OCI-LY3 (cell line): ENCODE measurements around the gene TRIM46.
A peak's percentile ranks its signal among the peaks of the same experiment; 100 is the strongest.

Source experiments
- H2AFZ ChIP-seq: fragments of 200-600, 300-600 bp; shearing (Covaris generic); 2 replicates; pipeline ENCODE4 v1.6.0; 2014; ENCODE audit warnings: antibody characterized with exemption, low read depth, low read length
- H3K27ac ChIP-seq: fragments of 200-600, 300-600 bp; sonication (generic); 2 replicates; pipeline ENCODE4 v1.5.1; 2014; ENCODE audit warnings: mild to moderate bottlenecking, low read length, moderate library complexity, mixed read lengths
- H3K27me3 ChIP-seq: fragments of 200-600, 300-600 bp; sonication (generic); 2 replicates; pipeline ENCODE4 v1.6.1; 2014; ENCODE audit warnings: low read depth, low read length, mixed read lengths
- H3K36me3 ChIP-seq: fragments of 200-600, 300-600 bp; sonication (generic); replicated peaks from 2 replicates; pipeline ENCODE3; 2014; ENCODE audit warnings: low read depth, low read length, mixed read lengths
- H3K4me1 ChIP-seq: fragments of 300-600, 200-600 bp; sonication (generic); 2 replicates; pipeline ENCODE4 v1.6.1; 2014; ENCODE audit warnings: low read length, mixed read lengths
- H3K4me2 ChIP-seq: fragments of 200-600, 300-600 bp; sonication (generic); 2 replicates; pipeline ENCODE4 v1.6.1; 2014; ENCODE audit warnings: low read length, mixed read lengths
- H3K4me3 ChIP-seq: fragments of 300-600, 200-600 bp; sonication (generic); 2 replicates; pipeline ENCODE4 v1.5.1; 2014; ENCODE audit warnings: antibody characterized with exemption, mild to moderate bottlenecking, low read length, moderate library complexity
- H3K79me2 ChIP-seq: fragments of 300-600, 200-600 bp; shearing (Covaris generic); 2 replicates; pipeline ENCODE4 v1.6.1; 2014; ENCODE audit warnings: mild to moderate bottlenecking, low read length, mixed read lengths
- H3K9ac ChIP-seq: fragments of 300-600, 200-600 bp; shearing (Covaris generic); 2 replicates; pipeline ENCODE4 v1.6.0; 2014; ENCODE audit warnings: mild to moderate bottlenecking, low read length, moderate library complexity
- H3K9me3 ChIP-seq: fragments of 200-600, 300-600 bp; shearing (Covaris generic); 2 replicates; pipeline ENCODE4 v1.6.1; 2014; ENCODE audit warnings: low read length, mixed read lengths; ENCODE audit not compliant: insufficient read depth
- H4K20me1 ChIP-seq: fragments of 200-600, 300-600 bp; sonication (generic); 2 replicates; pipeline ENCODE4 v1.6.1; 2016; ENCODE audit warnings: low read length, mixed read lengths; ENCODE audit not compliant: insufficient read depth
- CTCF ChIP-seq: fragments of 200-600, 300-600 bp; sonication (generic); IDR thresholded peaks from 2 replicates; pipeline ENCODE4 v1.5.1; 2014; ENCODE audit warnings: antibody characterized with exemption, low read length, low read depth
- EZH2phosphoT487 ChIP-seq: fragments of 200-600 bp; shearing (Covaris generic); IDR thresholded peaks from 2 replicates; pipeline ENCODE4 v1.6.1; 2018; ENCODE audit warnings: antibody characterized with exemption, mixed run types, low read depth

TRIM46 gene

DNA sequence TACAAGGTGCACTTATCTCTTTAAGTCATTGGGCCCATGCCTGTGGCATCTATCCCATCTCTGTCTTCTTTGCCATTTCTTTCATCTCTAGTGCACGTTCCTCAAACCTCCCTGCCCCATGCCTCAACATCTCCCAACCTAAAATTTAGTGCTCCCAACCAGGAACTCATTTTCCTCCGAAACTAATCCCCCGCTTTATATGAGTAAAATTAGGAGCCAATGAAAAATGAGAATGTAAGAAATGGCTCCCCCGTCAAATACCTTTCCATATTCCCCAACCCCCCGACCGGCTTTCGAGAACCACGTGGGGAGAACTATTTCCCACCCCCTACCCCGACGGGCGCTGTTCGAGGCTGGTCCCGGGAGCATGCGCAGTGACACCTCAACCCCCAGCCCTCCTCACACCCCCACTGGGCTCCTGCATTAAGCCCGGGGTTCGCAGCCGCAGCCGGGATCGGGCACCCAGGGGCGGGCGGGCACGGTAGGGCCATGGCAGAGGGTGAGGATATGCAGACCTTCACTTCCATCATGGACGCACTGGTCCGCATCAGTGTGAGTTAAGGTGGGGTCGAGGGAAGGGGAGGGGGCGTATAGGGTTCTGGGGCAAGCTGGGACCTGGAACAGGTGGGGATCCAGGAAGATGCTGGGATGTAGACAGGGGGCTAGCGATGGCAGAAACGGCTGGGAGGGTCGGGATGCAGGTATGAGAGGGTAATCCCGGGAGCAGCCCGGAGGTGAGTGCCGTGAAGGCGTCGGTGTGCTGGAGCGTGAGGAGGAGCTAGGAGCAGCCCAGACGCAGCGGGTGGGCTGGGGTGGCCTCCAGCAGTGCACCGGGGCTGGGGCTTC, at the start of gene TRIM46:
Gene TRIM46 (plus strand): TSS at position 372 of the 846 bp plus-strand sequence. CDS start 118 bp downstream, at position 490.
- H2AFZ ChIP-seq: peak within 1 kb of the TSS; percentile 82

GRCh38 chr1:155124503-155125463, 48.9 kb upstream of the TRIM46 start:
- no peak overlapping the region for H3K9ac ChIP-seq
- H3K27ac ChIP-seq: no peak overlapping the region
- no peaks in the 10 kb centered on the region for H3K36me3 ChIP-seq
- H4K20me1 ChIP-seq: no peaks in the 10 kb centered on the region
- TF ChIP-seq EZH2phosphoT487: no peak
- no peak for TF ChIP-seq CTCF
- H3K4me2 ChIP-seq: no peak overlapping the region
- no peak overlapping the region for H3K4me3 ChIP-seq
- H3K27me3 ChIP-seq: peaks cover 51% of the 10 kb centered on the region
- no peak overlapping the region for H2AFZ ChIP-seq
- no peaks in the 10 kb centered on the region for H3K9me3 ChIP-seq
- H3K79me2 ChIP-seq: no peaks in the 10 kb centered on the region
- peaks cover 9% of the 10 kb centered on the region; the same call in 1 of the 2 replicates for H3K4me1 ChIP-seq

More for the DNA sequence above, at the start of gene TRIM46:
- peak within 1 kb of the TSS; percentile 95 for H3K9ac ChIP-seq
- no peaks in the 10 kb centered on the region for H4K20me1 ChIP-seq
- H3K4me2 ChIP-seq: peak within 1 kb of the TSS; percentile 91
- peaks cover 16% of the 10 kb centered on the region for H3K79me2 ChIP-seq
- peak within 1 kb of the TSS; percentile 87 for H3K4me3 ChIP-seq
- H3K4me1 ChIP-seq: peaks cover 29% of the 10 kb centered on the region
- H3K27me3 ChIP-seq: no peaks in the 10 kb centered on the region
- no peaks in the 10 kb centered on the region for H3K9me3 ChIP-seq
- TF ChIP-seq CTCF: 0 out of 2 replicates have a peak, but pooled peaks have one; percentile 17
- no peak for TF ChIP-seq EZH2phosphoT487
- peaks cover 22% of the 10 kb centered on the region for H3K36me3 ChIP-seq
- peak within 1 kb of the TSS; percentile 75 for H3K27ac ChIP-seq

DNA sequence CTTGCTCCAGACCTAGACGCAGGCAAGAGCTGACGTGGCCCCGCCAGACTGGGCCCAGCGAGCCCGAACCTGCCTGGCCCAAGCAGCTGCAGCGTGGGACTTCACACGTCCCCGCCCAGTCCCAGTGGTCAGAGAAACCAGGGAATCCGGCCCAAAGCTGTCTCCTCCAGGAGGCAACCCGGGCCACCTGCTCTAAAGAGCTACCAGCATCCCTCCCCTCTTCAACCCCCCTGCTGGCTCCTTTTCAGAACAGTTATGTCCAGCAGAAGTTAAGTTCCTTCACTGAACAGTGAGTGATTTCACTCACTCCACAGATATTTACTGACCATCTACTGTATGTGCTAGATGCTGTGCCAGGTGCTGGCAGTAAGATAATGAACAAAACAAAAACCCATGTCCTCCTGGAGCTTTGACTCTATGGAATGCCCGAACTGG, 48.1 kb upstream of the TRIM46 start:
- Histone ChIP-seq H2AFZ (no peak overlapping the region), H3K79me2 (no peaks in the 10 kb centered on the region), H3K4me1 (peaks cover 9% of the 10 kb centered on the region; the same call in 1 of the 2 replicates), H3K36me3 (no peaks in the 10 kb centered on the region), H4K20me1 (no peaks in the 10 kb centered on the region), H3K27ac (no peak overlapping the region), H3K4me2 (no peak overlapping the region), H3K9ac (no peak overlapping the region), H3K27me3 (peaks cover 45% of the 10 kb centered on the region), H3K9me3 (no peaks in the 10 kb centered on the region), H3K4me3 (no peak overlapping the region)
- TF ChIP-seq EZH2phosphoT487 (no peak), CTCF (no peak)
